Loucy (cell line): ENCODE results near the gene CPPED1.

Experiments
- EZH2phosphoT487 ChIP-seq: fragments of 200-600 bp; IDR thresholded peaks from 2 replicates; pipeline ENCODE4 v1.6.1; 2018; ENCODE audit warnings: antibody characterized with exemption, mild to moderate bottlenecking, moderate library complexity, borderline replicate concordance
- TF ChIP-seq, protein P1 (sequence below): fragments of 200-600 bp; sonication (generic); conservative IDR thresholded peaks from 2 replicates; pipeline ENCODE4 v1.5.1; 2014; ENCODE audit warnings: mild to moderate bottlenecking, antibody characterized with exemption, low read length

DNA sequence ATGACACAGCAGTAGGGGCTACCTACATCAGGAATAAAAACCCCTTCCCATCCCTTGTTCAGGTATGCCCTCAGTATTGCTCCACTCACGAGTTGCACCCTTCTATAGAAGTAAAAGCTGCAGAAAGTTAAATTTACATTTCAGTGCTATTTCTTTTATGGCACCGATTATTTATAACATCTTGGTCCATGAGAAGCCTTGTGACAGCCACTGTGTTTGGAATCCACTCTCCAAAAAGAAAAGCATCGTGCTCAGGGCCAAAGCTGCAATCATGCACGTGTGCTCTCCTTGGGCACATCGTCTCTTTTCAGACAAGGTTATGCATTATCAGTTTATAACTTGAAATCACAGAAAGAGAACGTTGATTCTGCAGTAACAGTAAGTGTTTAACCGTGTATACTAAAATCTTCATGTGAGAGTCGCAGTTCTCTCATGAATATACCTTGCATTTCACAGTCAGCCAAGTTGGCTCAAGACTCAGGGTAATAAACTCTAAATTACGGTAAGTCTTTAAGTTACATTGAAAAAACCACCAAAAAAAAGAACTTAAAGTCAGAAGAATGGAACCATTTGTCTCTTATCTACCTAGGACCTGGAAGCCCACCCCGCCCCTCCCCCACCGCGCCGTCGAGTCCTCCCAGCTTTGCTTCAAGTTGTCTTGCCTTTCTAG is 189.6 kb downstream of the CPPED1 start:
- TF ChIP-seq, protein P1, sequence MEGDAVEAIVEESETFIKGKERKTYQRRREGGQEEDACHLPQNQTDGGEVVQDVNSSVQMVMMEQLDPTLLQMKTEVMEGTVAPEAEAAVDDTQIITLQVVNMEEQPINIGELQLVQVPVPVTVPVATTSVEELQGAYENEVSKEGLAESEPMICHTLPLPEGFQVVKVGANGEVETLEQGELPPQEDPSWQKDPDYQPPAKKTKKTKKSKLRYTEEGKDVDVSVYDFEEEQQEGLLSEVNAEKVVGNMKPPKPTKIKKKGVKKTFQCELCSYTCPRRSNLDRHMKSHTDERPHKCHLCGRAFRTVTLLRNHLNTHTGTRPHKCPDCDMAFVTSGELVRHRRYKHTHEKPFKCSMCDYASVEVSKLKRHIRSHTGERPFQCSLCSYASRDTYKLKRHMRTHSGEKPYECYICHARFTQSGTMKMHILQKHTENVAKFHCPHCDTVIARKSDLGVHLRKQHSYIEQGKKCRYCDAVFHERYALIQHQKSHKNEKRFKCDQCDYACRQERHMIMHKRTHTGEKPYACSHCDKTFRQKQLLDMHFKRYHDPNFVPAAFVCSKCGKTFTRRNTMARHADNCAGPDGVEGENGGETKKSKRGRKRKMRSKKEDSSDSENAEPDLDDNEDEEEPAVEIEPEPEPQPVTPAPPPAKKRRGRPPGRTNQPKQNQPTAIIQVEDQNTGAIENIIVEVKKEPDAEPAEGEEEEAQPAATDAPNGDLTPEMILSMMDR, result no peak
- no peak for TF ChIP-seq EZH2phosphoT487
